ENCODE measurements around the gene HACD1. TPM values are rescaled to one million over a fixed set of nuclear protein-coding genes. Genes with fewer than 3 reads are reported as not detected.
A peak's percentile ranks its signal among the peaks of the same experiment; 100 is the strongest.

Gene HACD1
- total and polyA plus RNA-seq, 8 donors: 11.5 to 142 (median 24.7) TPM

- Histone ChIP-seq H3K4me1 (peaks cover 32 to 58% (median 46%) of the 10 kb centered on the region in 4 donors), H3K27ac (peak within 1 kb of the TSS; percentile 92 to 98 (median 94)), H3K27me3 (no peaks in the 10 kb centered on the region), H3K4me3 (peak within 1 kb of the TSS; percentile 66 to 91 (median 85)), H3K9me3 (peaks cover 0 to 4% (median 0%) of the 10 kb centered on the region in 4 donors), H3K36me3 (no peaks in the 10 kb centered on the region)
- DNase-seq: peak; percentile 87 to 97
- 0 to 1% (median 0%) methylated on average over 30 to 37 of the region's 37 CpGs for WGBS, 5 donors
- peak; percentile 64 to 92 (median 77) for TF ChIP-seq POLR2AphosphoS5 (IDR thresholded peaks at IDR 0.05)
- TF ChIP-seq CTCF (IDR thresholded peaks at IDR 0.05): no peak
- peak in 2 of 4 donors; percentile 10 to 47 for TF ChIP-seq POLR2A (IDR thresholded peaks at IDR 0.05)
- intact Hi-C loops (cut with DNase I; ENCODE audit: low total_unique reads): no loop called here
Observed at GRCh38 chr10:17643755-17644484, 26.7 kb upstream of the HACD1 start, which contains the start of gene STAM. Gene STAM, plus strand, starts transcription at chr10:17644151. Its CDS starts 189 bp downstream, at chr10:17644340.

DNA sequence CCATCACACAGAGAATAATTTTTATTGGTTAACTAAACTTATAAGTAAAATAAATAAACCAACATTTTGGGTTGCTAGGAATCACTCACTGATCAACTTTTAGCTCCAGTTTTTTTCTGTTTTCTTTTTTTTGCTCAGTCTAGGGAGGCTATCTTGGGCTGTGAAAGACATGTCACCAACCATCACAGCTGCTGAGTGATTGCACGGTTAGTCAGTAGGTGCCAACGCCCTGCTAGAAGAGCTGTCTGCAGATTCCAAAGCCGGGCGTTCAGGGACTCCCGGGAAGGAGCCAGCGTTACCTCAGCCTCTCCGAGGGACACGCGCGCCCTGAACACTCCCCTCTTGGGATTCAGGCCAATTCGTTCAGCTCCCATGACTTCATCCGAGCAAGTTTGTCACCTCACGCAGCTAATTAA lies 26.2 kb upstream of the HACD1 start:
- Histone ChIP-seq H3K9me3 (peaks cover 0 to 4% (median 0%) of the 10 kb centered on the region in 4 donors), H3K4me3 (peak overlapping the region; percentile 66 to 91 (median 85)), H3K36me3 (no peaks in the 10 kb centered on the region), H3K4me1 (peaks cover 32 to 52% (median 43%) of the 10 kb centered on the region in 4 donors), H3K27ac (peak overlapping the region; percentile 92 to 98 (median 94)), H3K27me3 (no peaks in the 10 kb centered on the region)
- no peak for TF ChIP-seq EP300 (IDR thresholded peaks at IDR 0.05)
- TF ChIP-seq POLR2A (IDR thresholded peaks at IDR 0.05): no peak
- TF ChIP-seq POLR2AphosphoS5 (IDR thresholded peaks at IDR 0.05): no peak
- TF ChIP-seq CTCF (IDR thresholded peaks at IDR 0.05): no peak
- peak in 1 of 2 donors; percentile 72 for DNase-seq
- 0% methylated on average over 13 of the region's 13 CpGs for WGBS, 5 donors
- intact Hi-C loops (cut with DNase I; ENCODE audit: low total_unique reads): no loop called here

DNA sequence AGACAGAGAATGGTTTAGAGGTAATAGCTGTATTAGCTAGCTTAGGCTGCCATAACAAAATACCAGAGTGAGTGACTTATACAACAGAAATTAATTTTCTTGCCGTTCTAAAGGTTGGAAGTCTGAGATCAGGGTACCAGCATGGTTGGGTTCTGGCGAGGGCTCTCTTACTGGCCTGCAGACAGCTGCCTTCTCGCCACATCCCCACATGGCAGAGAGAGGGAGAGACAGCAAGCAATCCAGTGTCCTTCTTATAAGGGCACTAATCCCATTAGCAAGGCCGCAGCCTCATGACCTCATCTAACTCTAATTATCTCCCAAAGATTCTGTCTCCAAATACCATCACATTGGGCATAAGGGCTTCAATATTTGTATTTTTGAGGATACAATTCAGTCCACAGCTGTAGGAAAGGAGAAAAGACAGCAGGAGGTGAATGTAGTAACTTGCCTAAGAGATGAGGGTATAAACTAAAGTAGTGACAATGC lies 23.2 kb upstream of the HACD1 start:
- DNase-seq: no peak
- WGBS, 5 donors: 94 to 100% (median 97%) methylated on average over 4 of the region's 4 CpGs
- Histone ChIP-seq H3K27me3 (no peaks in the 10 kb centered on the region), H3K27ac (no peak overlapping the region), H3K36me3 (no peaks in the 10 kb centered on the region), H3K9me3 (peaks cover 0 to 4% (median 0%) of the 10 kb centered on the region in 4 donors), H3K4me3 (no peak overlapping the region), H3K4me1 (peaks cover 14 to 22% (median 18%) of the 10 kb centered on the region in 4 donors)
- TF ChIP-seq EP300 (IDR thresholded peaks at IDR 0.05) (no peak), POLR2A (IDR thresholded peaks at IDR 0.05) (no peak), POLR2AphosphoS5 (IDR thresholded peaks at IDR 0.05) (no peak), CTCF (IDR thresholded peaks at IDR 0.05) (no peak)
- intact Hi-C loops (cut with DNase I; ENCODE audit: low total_unique reads): no loop called here

DNA sequence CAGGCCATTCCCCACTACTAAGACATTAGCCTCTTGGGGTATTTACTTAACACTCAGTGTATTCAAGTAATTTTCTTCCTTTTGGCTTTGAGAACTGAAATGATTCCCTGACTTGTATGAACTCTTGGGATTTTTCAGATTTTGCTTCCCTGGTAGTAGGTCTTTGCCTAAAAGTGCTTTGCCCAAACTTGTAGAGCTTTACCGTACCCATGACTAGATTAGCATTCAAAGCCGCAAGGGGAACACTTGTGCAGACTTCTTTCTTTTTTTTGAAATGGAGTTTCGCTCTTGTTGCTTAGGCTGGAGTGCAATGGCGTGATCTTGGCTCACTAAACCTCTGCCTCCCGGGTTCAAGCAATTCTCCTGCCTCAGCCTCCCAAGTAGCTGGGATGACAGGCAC lies 20.7 kb upstream of the HACD1 start:
- DNase-seq: no peak
- TF ChIP-seq POLR2A (IDR thresholded peaks at IDR 0.05) (no peak), EP300 (IDR thresholded peaks at IDR 0.05) (no peak), CTCF (IDR thresholded peaks at IDR 0.05) (no peak), POLR2AphosphoS5 (IDR thresholded peaks at IDR 0.05) (no peak)
- Histone ChIP-seq H3K36me3 (no peaks in the 10 kb centered on the region), H3K27ac (no peak overlapping the region), H3K27me3 (no peaks in the 10 kb centered on the region), H3K9me3 (peaks cover 0 to 4% (median 0%) of the 10 kb centered on the region in 4 donors), H3K4me3 (no peak overlapping the region), H3K4me1 (peaks cover 2 to 9% (median 6%) of the 10 kb centered on the region in 4 donors)
- intact Hi-C loops (cut with DNase I; ENCODE audit: low total_unique reads): no loop called here
- 93 to 98% (median 95%) methylated on average over 5 of the region's 5 CpGs for WGBS, 5 donors
